HEK293 (cell line): ENCODE measurements around the gene CACNA2D4.

Source experiments
- CTCF ChIP-seq: fragments of 450-650 bp; formaldehyde crosslinking; IDR thresholded peaks from 2 replicates; pipeline ENCODE4 v1.5.1; 2016; ENCODE audit warnings: missing biosample characterization, missing genetic modification characterization
- KLF16 ChIP-seq: fragments of 450-650 bp; formaldehyde crosslinking; IDR thresholded peaks from 2 replicates; pipeline ENCODE4 v1.5.1; 2017; ENCODE audit warnings: missing biosample characterization, missing genetic modification characterization
- KLF7 ChIP-seq: fragments of 450-650 bp; formaldehyde crosslinking; IDR thresholded peaks from 2 replicates; pipeline ENCODE4 v1.5.1; 2016; ENCODE audit warnings: missing biosample characterization, missing genetic modification characterization, borderline replicate concordance
- REST ChIP-seq: fragments of 450-650 bp; formaldehyde crosslinking; IDR thresholded peaks from 2 replicates; pipeline ENCODE4 v1.5.1; 2016; ENCODE audit warnings: missing biosample characterization, missing genetic modification characterization
- SP2 ChIP-seq: fragments of 450-650 bp; formaldehyde crosslinking; IDR thresholded peaks from 2 replicates; pipeline ENCODE4 v1.5.1; 2016; ENCODE audit warnings: missing biosample characterization, missing genetic modification characterization
- TCF7L2 ChIP-seq: IDR thresholded peaks from 2 replicates; pipeline ENCODE4 v1.6.1; 2011; ENCODE audit warnings: low read depth, mild to moderate bottlenecking, inconsistent platforms, low read length, moderate library complexity, borderline replicate concordance
- ZNF214 ChIP-seq: fragments of 450-650 bp; formaldehyde crosslinking; IDR thresholded peaks from 2 replicates; pipeline ENCODE4 v1.5.1; 2017; ENCODE audit warnings: missing biosample characterization, mild to moderate bottlenecking, missing genetic modification characterization, borderline replicate concordance
- ZNF221 ChIP-seq: fragments of 450-650 bp; formaldehyde crosslinking; IDR thresholded peaks from 2 replicates; pipeline ENCODE4 v1.5.1; 2017; ENCODE audit warnings: missing biosample characterization, missing genetic modification characterization, borderline replicate concordance
- ZNF274 ChIP-seq, 2 experiments: fragments of 200-500 bp in 1 of 2; fragments of 450-650 bp in 1 of 2; sonication (Bioruptor generic) in 1 of 2; formaldehyde crosslinking in 1 of 2; IDR thresholded peaks; 2 replicates each; pipeline versions ENCODE4 v1.5.1 to v1.6.1; 2014 to 2016; ENCODE audit warnings: borderline replicate concordance in 1 of 2, inconsistent platforms in 1 of 2, low read length in 1 of 2, missing biosample characterization in 1 of 2, missing genetic modification characterization in 1 of 2
- ZNF324 ChIP-seq: fragments of 450-650 bp; formaldehyde crosslinking; IDR thresholded peaks from 2 replicates; pipeline ENCODE4 v1.5.1; 2016; ENCODE audit warnings: missing biosample characterization, missing genetic modification characterization
- ZNF843 ChIP-seq: fragments of 450-650 bp; formaldehyde crosslinking; IDR thresholded peaks from 2 replicates; pipeline ENCODE4 v1.5.1; 2016; ENCODE audit warnings: missing biosample characterization, missing genetic modification characterization
- ZSCAN18 ChIP-seq: fragments of 450-650 bp; formaldehyde crosslinking; IDR thresholded peaks from 2 replicates; pipeline ENCODE4 v1.5.1; 2016; ENCODE audit warnings: missing biosample characterization, missing genetic modification characterization
- ZSCAN30 ChIP-seq: fragments of 450-650 bp; IDR thresholded peaks from 2 replicates; pipeline ENCODE4 v1.5.1; 2018; ENCODE audit warnings: missing biosample characterization, mild to moderate bottlenecking, missing genetic modification characterization, moderate library complexity

- TF ChIP-seq CTCF (tag by site-specific recombination) (no peak), ZNF843 (no peak), TCF7L2 (no peak), KLF7 (tag by site-specific recombination) (no peak), ZNF214 (no peak), ZNF324 (tag by site-specific recombination) (no peak), REST (tag by site-specific recombination) (no peak), ZNF274 (IDR thresholded peaks at IDR 0.05; ENCODE audit: low read length) (no peak), ZNF274 (tag by site-specific recombination; IDR thresholded peaks at IDR 0.05; ENCODE audit: borderline replicate concordance) (no peak), ZSCAN30 (tag by site-specific recombination) (no peak), ZNF221 (tag by site-specific recombination) (no peak), SP2 (tag by site-specific recombination) (no peak), KLF16 (tag by site-specific recombination) (no peak), ZSCAN18 (tag by site-specific recombination) (no peak)
These were observed 38.2 kb downstream of the CACNA2D4 start for GRCh38 chr12:1880153-1880845.
